IMR-90 (cell line): ENCODE results near the gene C2. TPM values are rescaled to one million over a fixed set of nuclear protein-coding genes. Genes with fewer than 3 reads are reported as not detected.

Experiments used
- ATAC-seq: fragments of 200-7000 bp; cut with Tn5 transposase; 2 replicates; pipeline ENCODE4 v1.9.1; 2020; ENCODE audit warnings: low read depth, mild to moderate bottlenecking, moderate library complexity
- BruUV-seq: library from RNA; stranded (reverse); fragments of 400-500 nt; replicated peaks from 2 replicates; lab custom pipeline; 2021; lab: Mats Ljungman, UMichigan
- CTCF ChIA-PET: fragments of 300-600 bp; formaldehyde crosslinking; extraction: SDS; loops from one replicate; lab custom pipeline; 2021; ENCODE audit warnings: antibody characterized with exemption; lab: Yijun Ruan, JAX
- POLR2A ChIA-PET: fragments of 300-600 bp; sonication (Branson Sonifier 250); formaldehyde crosslinking; loops from one replicate; lab custom pipeline; 2022; ENCODE audit warnings: antibody characterized with exemption; ENCODE audit not compliant: unreplicated experiment; lab: Charles Lee
- DNase-seq: peaks from one replicate; pipeline ENCODE4 v3.0.0; 2013
- H2AFZ ChIP-seq: replicated peaks from 2 replicates; pipeline ENCODE3; 2013; ENCODE audit warnings: low read length, mild to moderate bottlenecking; ENCODE audit not compliant: poor library complexity
- H2AK5ac ChIP-seq: 2 replicates; pipeline ENCODE4 v1.6.1; 2013; ENCODE audit warnings: low read depth, low read length, inconsistent platforms
- H2AK9ac ChIP-seq: replicated peaks from 2 replicates; pipeline ENCODE3; 2013; ENCODE audit warnings: mild to moderate bottlenecking, low read depth, low read length, moderate library complexity; ENCODE audit not compliant: poor library complexity
- H2BK120ac ChIP-seq: 2 replicates; pipeline ENCODE4 v1.6.1; 2013; ENCODE audit warnings: low read depth, low read length, inconsistent platforms
- H2BK15ac ChIP-seq: 3 replicates; pipeline ENCODE4 v1.6.1; 2013; ENCODE audit warnings: low read depth, low read length, inconsistent platforms
- H2BK20ac ChIP-seq: 2 replicates; pipeline ENCODE4 v1.6.1; 2013; ENCODE audit warnings: low read depth, mild to moderate bottlenecking, inconsistent platforms, low read length, moderate library complexity
- H2BK5ac ChIP-seq: 2 replicates; pipeline ENCODE4 v1.6.1; 2013; ENCODE audit warnings: mild to moderate bottlenecking, low read depth, low read length, inconsistent platforms; ENCODE audit not compliant: poor library complexity, severe bottlenecking
- H3K14ac ChIP-seq: replicated peaks from 2 replicates; pipeline ENCODE4 v1.6.1; 2013; ENCODE audit warnings: low read depth, low read length, inconsistent platforms
- H3K18ac ChIP-seq: 2 replicates; pipeline ENCODE4 v1.6.1; 2013; ENCODE audit warnings: low read depth, low read length, control low read depth
- H3K23ac ChIP-seq: 2 replicates; pipeline ENCODE4 v1.6.1; 2013; ENCODE audit warnings: low read depth, low read length, inconsistent platforms
- H3K27ac ChIP-seq: 2 replicates; pipeline ENCODE4 v1.5.1; 2013; ENCODE audit warnings: mild to moderate bottlenecking, control low read depth, low read length; ENCODE audit not compliant: insufficient read depth
- H3K27me3 ChIP-seq: 2 replicates; pipeline ENCODE4 v1.6.1; 2013; ENCODE audit warnings: low read length; ENCODE audit not compliant: control insufficient read depth, insufficient read depth
- H3K36me3 ChIP-seq: 2 replicates; pipeline ENCODE4 v1.6.1; 2013; ENCODE audit warnings: low read length, mixed read lengths; ENCODE audit not compliant: control insufficient read depth, insufficient read depth
- H3K4ac ChIP-seq: 2 replicates; pipeline ENCODE4 v1.6.1; 2013; ENCODE audit warnings: low read depth, low read length, inconsistent platforms
- H3K4me1 ChIP-seq: 2 replicates; pipeline ENCODE4 v1.6.1; 2013; ENCODE audit warnings: low read length, mixed read lengths; ENCODE audit not compliant: control insufficient read depth, insufficient read depth
- H3K4me2 ChIP-seq: 2 replicates; pipeline ENCODE4 v1.6.1; 2013; ENCODE audit warnings: low read depth, mild to moderate bottlenecking, control low read depth, low read length, moderate library complexity
- H3K4me3 ChIP-seq: 2 replicates; pipeline ENCODE4 v1.5.1; 2013; ENCODE audit warnings: low read depth, mild to moderate bottlenecking, control low read depth, low read length, moderate library complexity; ENCODE audit not compliant: insufficient read depth
- H3K56ac ChIP-seq: 2 replicates; pipeline ENCODE4 v1.6.1; 2013; ENCODE audit warnings: low read length, inconsistent platforms; ENCODE audit not compliant: insufficient read depth; ENCODE audit errors: extremely low read depth
- H3K79me1 ChIP-seq, 2 experiments: 2 replicates each; pipeline ENCODE4 v1.6.1; 2013; ENCODE audit warnings: low read length in 2 of 2, inconsistent platforms in 1 of 2, low read depth in 1 of 2
- H3K9ac ChIP-seq: 2 replicates; pipeline ENCODE4 v1.6.1; 2013; ENCODE audit warnings: low read depth, low read length, control low read depth
- H3K9me1 ChIP-seq: 2 replicates; pipeline ENCODE4 v1.6.1; 2013; ENCODE audit warnings: low read length, inconsistent platforms; ENCODE audit not compliant: insufficient read depth
- H3K9me3 ChIP-seq: 2 replicates; pipeline ENCODE4 v1.6.1; 2013; ENCODE audit warnings: low read length; ENCODE audit not compliant: control insufficient read depth, insufficient read depth
- H4K20me1 ChIP-seq: 2 replicates; pipeline ENCODE4 v1.6.1; 2013; ENCODE audit warnings: low read length, inconsistent platforms; ENCODE audit not compliant: insufficient read depth
- H4K5ac ChIP-seq: 2 replicates; pipeline ENCODE4 v1.6.1; 2013; ENCODE audit warnings: mild to moderate bottlenecking, low read depth, low read length, control low read depth
- H4K8ac ChIP-seq, 2 experiments: 2 replicates each; pipeline ENCODE4 v1.6.1; 2013; ENCODE audit warnings: low read depth in 2 of 2, low read length in 2 of 2, control low read depth in 1 of 2, inconsistent platforms in 1 of 2
- H4K91ac ChIP-seq: 2 replicates; pipeline ENCODE4 v1.6.1; 2013; ENCODE audit warnings: low read depth, low read length, inconsistent platforms; ENCODE audit not compliant: insufficient read depth
- BHLHE40 ChIP-seq: fragments of 150-350 bp; IDR thresholded peaks from 2 replicates; pipeline ENCODE4 v1.6.1; 2016; ENCODE audit warnings: mild to moderate bottlenecking, low read depth, low read length
- CEBPB ChIP-seq: IDR thresholded peaks from 2 replicates; pipeline ENCODE4 v1.6.1; 2012; ENCODE audit warnings: low read depth, low read length, improper control_type of control experiment
- CHD1 ChIP-seq: IDR thresholded peaks from 2 replicates; pipeline ENCODE4 v1.6.1; 2012; ENCODE audit warnings: low read depth, low read length, improper control_type of control experiment
- CTCF ChIP-seq: conservative IDR thresholded peaks from 2 replicates; pipeline ENCODE4 v1.5.1; 2012; ENCODE audit warnings: mild to moderate bottlenecking, low read depth, low read length, improper control_type of control experiment
- FOS ChIP-seq: fragments of 150-350 bp; IDR thresholded peaks from 2 replicates; pipeline ENCODE4 v1.6.1; 2016; ENCODE audit warnings: low read depth, low read length
- MAFK ChIP-seq: IDR thresholded peaks from 2 replicates; pipeline ENCODE4 v1.6.1; 2012; ENCODE audit warnings: low read depth, low read length, improper control_type of control experiment
- MAZ ChIP-seq: IDR thresholded peaks from 2 replicates; pipeline ENCODE4 v1.6.1; 2012; ENCODE audit warnings: low read depth, mild to moderate bottlenecking, low read length, improper control_type of control experiment, moderate library complexity, borderline replicate concordance
- NFE2L2 ChIP-seq: fragments of 150-350 bp; IDR thresholded peaks from 2 replicates; pipeline ENCODE4 v1.6.1; 2016; ENCODE audit warnings: low read depth, mild to moderate bottlenecking, low read length
- RAD21 ChIP-seq: IDR thresholded peaks from 2 replicates; pipeline ENCODE4 v1.6.1; 2012; ENCODE audit warnings: low read length, improper control_type of control experiment
- RCOR1 ChIP-seq: IDR thresholded peaks from 2 replicates; pipeline ENCODE4 v1.6.1; 2012; ENCODE audit warnings: mild to moderate bottlenecking, low read length, improper control_type of control experiment; ENCODE audit not compliant: insufficient replicate concordance
- RFX5 ChIP-seq: IDR thresholded peaks from 2 replicates; pipeline ENCODE4 v1.8.0; 2012; ENCODE audit warnings: low read depth, mild to moderate bottlenecking, low read length, moderate library complexity
- SMC3 ChIP-seq: fragments of 150-350 bp; IDR thresholded peaks from 2 replicates; pipeline ENCODE4 v1.6.1; 2016; ENCODE audit warnings: low read depth, mild to moderate bottlenecking, antibody characterized with exemption, low read length, moderate library complexity
- USF2 ChIP-seq: fragments of 150-350 bp; IDR thresholded peaks from 2 replicates; pipeline ENCODE4 v1.6.1; 2017; ENCODE audit warnings: mild to moderate bottlenecking, antibody characterized with exemption, low read length, low read depth
- WGBS, 2 experiments: methylation state at CpG; one replicate each; pipeline versions ENCODE4 v1.1.5 to v1.1.7; 2013; ENCODE audit warnings: missing lambda C conversion rate in 2 of 2; ENCODE audit not compliant: insufficient read length in 1 of 2; ENCODE audit errors: extremely low coverage in 2 of 2; 5-methylcytosine and 5-hydroxymethylcytosine counted together
- dilution Hi-C: fragments of 300-500 bp; cut with HindIII; formaldehyde crosslinking; loops from one replicate; pipeline ENCODE4 v1.14.3; 2018; ENCODE audit warnings: low sequenced_read_pairs; ENCODE audit not compliant: unreplicated experiment
- in situ Hi-C: fragments of 300-500 bp; cut with MboI; formaldehyde crosslinking; loops from 3 replicates; pipeline ENCODE4 v1.14.3; 2019; ENCODE audit warnings: low sequenced_read_pairs, inconsistent platforms, mixed read lengths
- intact Hi-C: fragments of 100-400 bp; cut with micrococcal nuclease; formaldehyde crosslinking; loops from 2 replicates; pipeline ENCODE4 v1.10.0; 2022
- polyA plus RNA-seq, 3 experiments: library from polyadenylated mRNA; depleted of rRNA; stranded (reverse); fragments of >200 nt; gene quantifications; 2 replicates each; pipeline ENCODE4 v1.2.3, GENCODE V29; 2012; ENCODE audit warnings: low replicate concordance in 1 of 3
- total RNA-seq: library from RNA; depleted of rRNA; stranded (reverse); fragments of >200 nt; gene quantifications from 2 replicates; pipeline ENCODE4 v1.2.3, GENCODE V29; 2012

The C2 gene
- total and polyA plus RNA-seq, 2 of the 4 experiments (the other 2 are of a cell fraction) = 0.18 to 0.19 TPM

- H2AFZ ChIP-seq = no peak overlapping the region
- peaks cover 44% of the 10 kb centered on the region for H3K36me3 ChIP-seq
- H3K9ac ChIP-seq = no peak overlapping the region
- DNase-seq (no peak), ATAC-seq (no peak)
- TF ChIP-seq BHLHE40 (no peak), SMC3 (no peak), RAD21 (no peak), NFE2L2 (no peak), USF2 (no peak), CHD1 (no peak), CTCF (no peak), CEBPB (no peak), MAZ (no peak), RFX5 (no peak), MAFK (no peak), RCOR1 (no peak), FOS (no peak)
- H3K79me1 ChIP-seq = peaks cover 17 to 24% of the 10 kb centered on the region in 2 experiments
- no peak overlapping the region for H2BK20ac ChIP-seq
- no peaks in the 10 kb centered on the region for H3K9me1 ChIP-seq
- no peak overlapping the region for H2AK9ac ChIP-seq
- no peak overlapping the region for H3K4ac ChIP-seq
- dilution Hi-C loops (no loop called here), intact Hi-C loops (no loop called here), in situ Hi-C loops (no loop called here)
- peaks cover 4% of the 10 kb centered on the region for H4K20me1 ChIP-seq
- no peak overlapping the region for H3K56ac ChIP-seq
- BruUV-seq = no TSS peak
- CTCF ChIA-PET = no interaction called here
- no peak overlapping the region for H3K23ac ChIP-seq
- H2BK5ac ChIP-seq = no peak overlapping the region
- no peak overlapping the region for H3K18ac ChIP-seq
- no peak overlapping the region for H4K8ac ChIP-seq
- peaks cover 2% of the 10 kb centered on the region; the same call in 1 of the 2 replicates for H3K4me1 ChIP-seq
- no peaks in the 10 kb centered on the region for H3K27me3 ChIP-seq
- H3K4me2 ChIP-seq = no peak overlapping the region
- 93% methylated on average over 5 of the region's 6 CpGs; no CpG with 5 or more reads in 1 of the 2 experiments for WGBS, 2 experiments
- H3K27ac ChIP-seq = no peak overlapping the region
- H4K5ac ChIP-seq = no peak overlapping the region
- H3K9me3 ChIP-seq = no peaks in the 10 kb centered on the region
- H3K14ac ChIP-seq = no peak overlapping the region
- H2BK120ac ChIP-seq = no peak overlapping the region
- H4K91ac ChIP-seq = no peak overlapping the region
- POLR2A ChIA-PET = no interaction called here
- no peak overlapping the region for H2AK5ac ChIP-seq
- no peak overlapping the region for H3K4me3 ChIP-seq
- H2BK15ac ChIP-seq = no peak overlapping the region
These were observed 34.7 kb upstream of the C2 start for GRCh38 chr6:31892821-31893220.
